GM12878 (cell line): ENCODE data around the gene SLC2A9. TPM values are rescaled to one million over a fixed set of nuclear protein-coding genes. Genes with fewer than 3 reads are reported as not detected.

Experiments used
- ATAC-seq: fragments of 200-7000 bp; cut with Tn5 transposase; 3 replicates; pipeline ENCODE4 v1.9.1; 2020; ENCODE audit warnings: mild to moderate bottlenecking, moderate library complexity
- BruUV-seq: library from RNA; stranded (reverse); fragments of 400-500 nt; replicated peaks from 2 replicates; lab custom pipeline; 2021; lab: Mats Ljungman, UMichigan
- CTCF ChIA-PET: fragments of 300-600 bp; sonication (Branson Sonifier 250); formaldehyde crosslinking; extraction: SDS; loops from one replicate; lab custom pipeline; 2021; ENCODE audit warnings: inconsistent platforms; lab: Yijun Ruan, JAX
- POLR2A ChIA-PET: fragments of 350-600 bp; formaldehyde crosslinking; extraction: SDS; loops from one replicate; lab custom pipeline; 2021; ENCODE audit warnings: inconsistent platforms; lab: Charles Lee
- RAD21 ChIA-PET: fragments of 300-600 bp; sonication (Branson Sonifier 250); formaldehyde crosslinking; loops from one replicate; lab custom pipeline; 2023; ENCODE audit warnings: antibody characterized with exemption; ENCODE audit not compliant: unreplicated experiment; lab: Charles Lee
- SMC1A ChIA-PET: fragments of 300-600 bp; sonication (Branson Sonifier 250); formaldehyde crosslinking; loops from one replicate; lab custom pipeline; 2023; ENCODE audit not compliant: unreplicated experiment, uncharacterized antibody; lab: Charles Lee
- DNase-seq: peaks from one replicate; pipeline ENCODE4 v3.0.0-alpha.2; 2011; ENCODE audit warnings: low read depth, low spot score
- FAIRE-seq: peaks from 3 replicates; lab custom pipeline; 2011; peaks lifted over from hg19 to GRCh38; lab: Jason Lieb, UNC
- H2AFZ ChIP-seq: 2 replicates; pipeline ENCODE4 v1.6.0; 2011; ENCODE audit warnings: low read depth, low read length, control low read depth; ENCODE audit not compliant: control insufficient read depth
- H3K27ac ChIP-seq: 2 replicates; pipeline ENCODE4 v1.5.1; 2011; ENCODE audit warnings: control low read depth; ENCODE audit not compliant: control insufficient read depth, insufficient read depth
- H3K27me3 ChIP-seq, 2 experiments: replicated peaks in 1 of 2; 2 replicates each; pipeline versions ENCODE4 v1.6.0 to v1.6.1; 2011; ENCODE audit warnings: low read length in 1 of 2; ENCODE audit not compliant: control insufficient read depth in 2 of 2, insufficient read depth in 2 of 2
- H3K36me3 ChIP-seq, 2 experiments: 2 replicates each; pipeline ENCODE4 v1.5.1; 2011; ENCODE audit warnings: low read length in 1 of 2; ENCODE audit not compliant: control insufficient read depth in 2 of 2, insufficient read depth in 2 of 2
- H3K4me1 ChIP-seq: 2 replicates; pipeline ENCODE4 v1.6.1; 2011; ENCODE audit warnings: mild to moderate bottlenecking, low read length, moderate library complexity, mixed read lengths; ENCODE audit not compliant: control insufficient read depth, insufficient read depth
- H3K4me2 ChIP-seq: 2 replicates; pipeline ENCODE4 v1.6.0; 2011; ENCODE audit warnings: control low read depth; ENCODE audit not compliant: control insufficient read depth, insufficient read depth
- H3K4me3 ChIP-seq: fragments of 200-600 bp; sonication (generic); 2 replicates; pipeline ENCODE4 v1.5.1; 2016
- H3K79me2 ChIP-seq: 2 replicates; pipeline ENCODE4 v1.6.0; 2011; ENCODE audit warnings: low read length; ENCODE audit not compliant: control insufficient read depth, insufficient read depth
- H3K9ac ChIP-seq: 2 replicates; pipeline ENCODE4 v1.8.0; 2011; ENCODE audit warnings: low read length, control low read depth, mixed read lengths; ENCODE audit not compliant: control insufficient read depth, insufficient read depth
- H3K9me3 ChIP-seq: replicated peaks from 3 replicates; pipeline ENCODE4 v1.5.1; 2011; ENCODE audit warnings: mild to moderate bottlenecking, low read length; ENCODE audit not compliant: control insufficient read depth, insufficient read depth
- H4K20me1 ChIP-seq: 2 replicates; pipeline ENCODE4 v1.6.0; 2011; ENCODE audit not compliant: control insufficient read depth, insufficient read depth
- CHD4 ChIP-seq: fragments of 200-600 bp; sonication (generic); IDR thresholded peaks from 2 replicates; pipeline ENCODE4 v1.6.1; 2016; ENCODE audit warnings: mild to moderate bottlenecking
- DPF2 ChIP-seq: fragments of 450-650 bp; IDR thresholded peaks from 2 replicates; pipeline ENCODE4 v1.6.1; 2017; ENCODE audit warnings: mild to moderate bottlenecking
- MYC ChIP-seq: IDR thresholded peaks from 2 replicates; pipeline ENCODE4 v1.6.1; 2011; ENCODE audit warnings: mild to moderate bottlenecking, low read length, moderate library complexity, inconsistent platforms; ENCODE audit not compliant: insufficient read depth, insufficient replicate concordance, insufficient read length, severe bottlenecking
- NFIC ChIP-seq: IDR thresholded peaks from 2 replicates; pipeline ENCODE4 v1.6.1; 2012; ENCODE audit warnings: low read depth, mild to moderate bottlenecking, inconsistent platforms, low read length, moderate library complexity
- RB1 ChIP-seq: fragments of 450-650 bp; formaldehyde crosslinking; IDR thresholded peaks from 2 replicates; pipeline ENCODE4 v1.6.1; 2017; ENCODE audit warnings: mild to moderate bottlenecking, borderline replicate concordance
- SMAD1 ChIP-seq: fragments of 450-650 bp; IDR thresholded peaks from 2 replicates; pipeline ENCODE4 v1.6.1; 2018; ENCODE audit warnings: mild to moderate bottlenecking, low read depth; ENCODE audit not compliant: partially characterized antibody
- WGBS: methylation state at CpG from one replicate; pipeline ENCODE4 v1.1.6; 2016; ENCODE audit warnings: low lambda C conversion rate; ENCODE audit not compliant: insufficient replicate concordance, insufficient coverage; ENCODE audit errors: missing lambda C conversion rate; 5-methylcytosine and 5-hydroxymethylcytosine counted together
- in situ Hi-C: fragments of 300-500 bp; cut with MboI; formaldehyde crosslinking; loops from 9 replicates; pipeline ENCODE4 v1.14.3; 2018; ENCODE audit warnings: mixed read lengths
- intact Hi-C: fragments of 100-400 bp; cut with micrococcal nuclease; formaldehyde crosslinking; loops from one replicate; pipeline ENCODE4 v1.14.2; 2022; ENCODE audit not compliant: unreplicated experiment
- polyA plus RNA-seq, 11 experiments: library from polyadenylated mRNA; depleted of rRNA in 4 of 11; unstranded in 6 of 11; stranded (reverse) in 5 of 11; fragments of >200 nt; fragmentation: Nextera tagmentation in 4 of 11; fragmentation: Illumina TruSeq in 1 of 11; extraction: Ambion mirVana in 4 of 11; extraction: Trizol in 1 of 11; gene quantifications; 1 replicate in 1 of 11; 2 replicates in 10 of 11; pipeline versions ENCODE4 v1.2.1 to v1.2.3, GENCODE V29; 2011 to 2016; ENCODE audit warnings: inconsistent platforms in 2 of 11, missing spikeins in 2 of 11, low read depth in 1 of 11
- total RNA-seq, 4 experiments: library from RNA; depleted of rRNA in 3 of 4; stranded (reverse); fragments of >200 nt in 3 of 4; fragmentation: Illumina TruSeq in 1 of 4; extraction: Trizol in 1 of 4; gene quantifications; 2 replicates each; pipeline versions ENCODE4 v1.2.1 to v1.2.3, GENCODE V29; 2013 to 2021
- TF ChIP-seq, protein P1 (sequence below): fragments of 450-650 bp; IDR thresholded peaks from 2 replicates; pipeline ENCODE4 v1.6.1; 2017; ENCODE audit warnings: antibody characterized with exemption, mild to moderate bottlenecking, moderate library complexity
- TF ChIP-seq, protein P2 (sequence below): fragments of 450-650 bp; IDR thresholded peaks from 2 replicates; pipeline ENCODE4 v1.6.1; 2017; ENCODE audit warnings: mild to moderate bottlenecking, low read depth, inconsistent platforms; ENCODE audit not compliant: poor library complexity, severe bottlenecking

Gene SLC2A9
- total and polyA plus RNA-seq, 10 of the 15 experiments (the other 5 are each of a cell fraction or from before 2014, with no cell fraction given), result 0.28 to 2.8 (median 1.2) TPM

DNA sequence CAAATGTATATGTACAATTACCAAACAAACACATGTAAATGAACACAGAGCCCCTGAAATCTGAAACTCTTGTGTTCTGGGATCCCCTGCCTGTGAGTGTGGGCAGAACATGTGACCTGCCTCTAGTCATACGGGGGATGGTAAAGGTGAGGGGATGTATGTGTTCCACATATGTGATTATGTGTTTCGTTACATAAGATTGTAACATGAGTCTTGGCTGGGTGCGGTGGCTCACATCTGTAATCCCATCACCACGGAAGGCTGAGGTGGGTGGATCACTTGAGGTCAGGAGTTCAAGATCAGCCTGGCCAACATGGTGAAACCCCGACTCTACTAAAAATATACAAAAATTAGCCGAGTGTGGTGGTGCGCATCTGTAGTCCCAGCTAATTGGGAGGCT is 37.1 kb upstream of the SLC2A9 start:
- no peak for ATAC-seq
- in situ Hi-C loops, result no loop called here
- no peaks in the 10 kb centered on the region for H4K20me1 ChIP-seq
- DNase-seq, result no peak
- no peak overlapping the region for H2AFZ ChIP-seq
- H3K27me3 ChIP-seq, result no peaks in the 10 kb centered on the region
- no TSS peak for BruUV-seq
- POLR2A ChIA-PET, result no interaction called here
- no peaks in the 10 kb centered on the region for H3K36me3 ChIP-seq
- H3K79me2 ChIP-seq, result no peaks in the 10 kb centered on the region
- RAD21 ChIA-PET, result no interaction called here
- TF ChIP-seq, protein P1, sequence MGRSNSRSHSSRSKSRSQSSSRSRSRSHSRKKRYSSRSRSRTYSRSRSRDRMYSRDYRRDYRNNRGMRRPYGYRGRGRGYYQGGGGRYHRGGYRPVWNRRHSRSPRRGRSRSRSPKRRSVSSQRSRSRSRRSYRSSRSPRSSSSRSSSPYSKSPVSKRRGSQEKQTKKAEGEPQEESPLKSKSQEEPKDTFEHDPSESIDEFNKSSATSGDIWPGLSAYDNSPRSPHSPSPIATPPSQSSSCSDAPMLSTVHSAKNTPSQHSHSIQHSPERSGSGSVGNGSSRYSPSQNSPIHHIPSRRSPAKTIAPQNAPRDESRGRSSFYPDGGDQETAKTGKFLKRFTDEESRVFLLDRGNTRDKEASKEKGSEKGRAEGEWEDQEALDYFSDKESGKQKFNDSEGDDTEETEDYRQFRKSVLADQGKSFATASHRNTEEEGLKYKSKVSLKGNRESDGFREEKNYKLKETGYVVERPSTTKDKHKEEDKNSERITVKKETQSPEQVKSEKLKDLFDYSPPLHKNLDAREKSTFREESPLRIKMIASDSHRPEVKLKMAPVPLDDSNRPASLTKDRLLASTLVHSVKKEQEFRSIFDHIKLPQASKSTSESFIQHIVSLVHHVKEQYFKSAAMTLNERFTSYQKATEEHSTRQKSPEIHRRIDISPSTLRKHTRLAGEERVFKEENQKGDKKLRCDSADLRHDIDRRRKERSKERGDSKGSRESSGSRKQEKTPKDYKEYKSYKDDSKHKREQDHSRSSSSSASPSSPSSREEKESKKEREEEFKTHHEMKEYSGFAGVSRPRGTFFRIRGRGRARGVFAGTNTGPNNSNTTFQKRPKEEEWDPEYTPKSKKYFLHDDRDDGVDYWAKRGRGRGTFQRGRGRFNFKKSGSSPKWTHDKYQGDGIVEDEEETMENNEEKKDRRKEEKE, result no peak
- TF ChIP-seq, protein P2, sequence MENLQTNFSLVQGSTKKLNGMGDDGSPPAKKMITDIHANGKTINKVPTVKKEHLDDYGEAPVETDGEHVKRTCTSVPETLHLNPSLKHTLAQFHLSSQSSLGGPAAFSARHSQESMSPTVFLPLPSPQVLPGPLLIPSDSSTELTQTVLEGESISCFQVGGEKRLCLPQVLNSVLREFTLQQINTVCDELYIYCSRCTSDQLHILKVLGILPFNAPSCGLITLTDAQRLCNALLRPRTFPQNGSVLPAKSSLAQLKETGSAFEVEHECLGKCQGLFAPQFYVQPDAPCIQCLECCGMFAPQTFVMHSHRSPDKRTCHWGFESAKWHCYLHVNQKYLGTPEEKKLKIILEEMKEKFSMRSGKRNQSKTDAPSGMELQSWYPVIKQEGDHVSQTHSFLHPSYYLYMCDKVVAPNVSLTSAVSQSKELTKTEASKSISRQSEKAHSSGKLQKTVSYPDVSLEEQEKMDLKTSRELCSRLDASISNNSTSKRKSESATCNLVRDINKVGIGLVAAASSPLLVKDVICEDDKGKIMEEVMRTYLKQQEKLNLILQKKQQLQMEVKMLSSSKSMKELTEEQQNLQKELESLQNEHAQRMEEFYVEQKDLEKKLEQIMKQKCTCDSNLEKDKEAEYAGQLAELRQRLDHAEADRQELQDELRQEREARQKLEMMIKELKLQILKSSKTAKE, result no peak
- TF ChIP-seq CHD4, result no peak
- TF ChIP-seq RB1, result no peak
- no peak for TF ChIP-seq SMAD1
- no peak for TF ChIP-seq DPF2
- TF ChIP-seq NFIC, result no peak
- TF ChIP-seq MYC, result no peak
- TF ChIP-seq, all 136 proteins: peak for 0
- Histone ChIP-seq H3K9ac (no peak overlapping the region), H3K27ac (no peak overlapping the region), H3K9me3 (no peaks in the 10 kb centered on the region), H3K4me1 (no peaks in the 10 kb centered on the region), H3K4me2 (no peak overlapping the region), H3K4me3 (no peak overlapping the region)
- intact Hi-C loops, result no loop called here
- SMC1A ChIA-PET, result no interaction called here
- CTCF ChIA-PET, result no interaction called here
- FAIRE-seq, result no peak
- 91% methylated on average over 7 of the region's 7 CpGs for whole genome bisulfite sequencing
